Stimulated activated CD8-positive, alpha-beta memory T cell treated with anti-CD3 and anti-CD28 coated beads, Interleukin-4, amount 100 ng/mL, for 1 hour (primary cell): Measurements from ENCODE around the gene TMSB4X.

Experiments used
- DNase-seq, 2 donors: peaks; one replicate each; pipeline ENCODE4 v3.0.0-alpha.2; 2020; ENCODE audit warnings: low read depth in 2 of 2, low spot score in 1 of 2

The TMSB4X gene

DNA sequence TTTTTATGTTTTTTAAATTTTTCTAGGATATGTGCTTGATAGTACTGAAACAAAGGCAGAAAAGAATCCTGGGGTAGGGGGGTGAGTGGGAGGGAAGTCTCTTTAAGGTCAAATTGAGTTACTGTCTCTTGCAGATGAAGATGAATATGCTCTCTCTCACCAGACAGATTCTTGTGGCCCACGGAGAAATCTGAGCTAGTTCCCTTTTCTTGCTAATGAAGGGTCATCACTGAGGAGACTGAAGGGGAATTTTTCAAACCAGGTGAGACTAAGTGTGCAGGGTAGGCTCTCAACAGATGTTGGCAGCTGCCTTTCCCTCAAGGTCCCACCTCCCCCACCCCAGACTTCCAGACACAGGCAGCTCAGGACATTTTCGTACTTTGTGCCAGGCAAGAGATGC, 48.0 kb downstream of the TMSB4X start:
- no peak for DNase-seq

DNA sequence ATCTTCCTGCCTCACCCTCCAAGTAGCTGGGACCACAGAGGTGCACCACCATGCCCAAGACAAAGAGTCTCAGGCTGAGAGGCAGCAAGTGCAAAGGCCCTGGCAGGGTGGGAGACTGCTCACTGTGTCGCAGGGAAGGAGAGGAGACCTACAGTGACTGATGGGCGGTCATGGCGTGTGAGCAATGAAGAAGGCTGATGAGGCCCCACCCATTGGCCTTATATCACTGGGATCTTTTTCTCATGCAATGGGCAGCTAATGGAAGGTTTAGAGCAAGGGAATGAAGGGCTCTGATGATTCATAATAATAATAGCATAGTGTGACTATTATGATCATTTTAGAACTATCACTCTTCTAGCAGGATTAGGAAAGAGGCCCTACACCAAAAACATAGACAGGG, 48.7 kb downstream of the TMSB4X start:
- no peak for DNase-seq

DNA sequence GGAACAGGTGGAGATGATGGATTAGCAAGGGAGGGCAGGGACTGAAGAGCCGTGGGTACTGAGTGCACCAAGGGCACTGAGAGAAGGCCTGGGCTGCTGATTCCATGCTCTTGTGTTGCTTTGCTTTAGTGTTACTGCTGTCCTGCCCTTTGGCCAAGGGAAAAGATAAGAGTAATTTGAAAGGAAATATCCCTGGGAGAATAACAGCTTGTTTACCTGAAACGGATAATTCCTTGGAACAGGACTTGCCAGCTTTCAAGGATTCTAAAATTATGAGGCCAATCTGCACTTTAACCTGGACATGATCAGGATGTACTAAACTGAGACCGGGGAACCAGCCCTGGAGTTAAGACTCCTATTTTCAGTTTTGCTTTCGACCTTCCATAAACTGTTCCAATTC, 49.1 kb downstream of the TMSB4X start:
- no peak for DNase-seq

DNA sequence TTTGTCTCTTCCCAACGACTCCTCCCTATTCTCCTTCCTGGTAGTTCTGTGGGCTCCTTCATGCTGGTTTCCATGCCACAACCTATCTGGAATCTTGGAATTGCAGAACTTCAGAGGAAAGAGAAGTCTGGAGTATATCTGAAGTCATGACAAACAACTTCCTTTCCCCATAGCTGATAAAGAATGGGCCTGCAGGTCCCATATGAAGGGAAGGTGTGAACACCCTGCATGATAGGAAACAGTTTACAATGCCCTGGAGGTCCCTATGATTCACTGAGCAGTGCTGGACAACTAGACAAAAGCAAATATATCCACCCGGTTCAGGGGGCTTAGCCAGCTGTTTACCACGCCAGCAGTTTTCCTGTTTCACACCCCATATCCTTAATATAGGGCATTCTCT, 50.1 kb downstream of the TMSB4X start:
- DNase-seq: no peak
